MM.1S (cell line): ENCODE data around the gene MX1.

Experiments used
- DNase-seq: peaks from one replicate; pipeline ENCODE4 v3.0.0-alpha.2; 2015
- H2AFZ ChIP-seq: fragments of 300-600 bp; sonication (generic); 2 replicates; pipeline ENCODE4 v1.6.0; 2016; ENCODE audit warnings: antibody characterized with exemption, low read length
- H3F3A ChIP-seq: fragments of 300-600 bp; sonication (generic); 2 replicates; pipeline ENCODE4 v1.6.1; 2016; ENCODE audit warnings: mild to moderate bottlenecking, antibody characterized with exemption, low read length, moderate library complexity, mixed read lengths; ENCODE audit not compliant: insufficient read depth
- H3K27ac ChIP-seq: fragments of 300-600 bp; sonication (generic); 2 replicates; pipeline ENCODE4 v1.5.1; 2016; ENCODE audit warnings: mild to moderate bottlenecking, low read length
- H3K27me3 ChIP-seq: fragments of 300-600 bp; sonication (generic); replicated peaks from 2 replicates; pipeline ENCODE4 v1.6.0; 2016; ENCODE audit warnings: low read length; ENCODE audit not compliant: insufficient read depth
- H3K36me3 ChIP-seq: fragments of 300-600 bp; sonication (generic); replicated peaks from 2 replicates; pipeline ENCODE4 v1.6.1; 2016; ENCODE audit warnings: mild to moderate bottlenecking, low read length, mixed read lengths; ENCODE audit not compliant: insufficient read depth
- H3K4me1 ChIP-seq: fragments of 300-600 bp; sonication (generic); 2 replicates; pipeline ENCODE4 v1.6.1; 2016; ENCODE audit warnings: low read length, mixed read lengths
- H3K4me2 ChIP-seq: fragments of 300-600 bp; sonication (generic); 2 replicates; pipeline ENCODE4 v1.6.0; 2016; ENCODE audit warnings: low read depth, low read length
- H3K4me3 ChIP-seq: fragments of 300-600 bp; sonication (generic); 2 replicates; pipeline ENCODE4 v1.5.1; 2016; ENCODE audit warnings: low read length, mixed read lengths
- H3K79me2 ChIP-seq: fragments of 300-600 bp; sonication (generic); 2 replicates; pipeline ENCODE4 v1.6.1; 2016; ENCODE audit warnings: mixed run types, low read length, mixed read lengths
- H3K9ac ChIP-seq: fragments of 300-600 bp; sonication (generic); 2 replicates; pipeline ENCODE4 v1.6.1; 2016; ENCODE audit warnings: low read length, mixed read lengths
- H3K9me2 ChIP-seq: fragments of 300-600 bp; sonication (generic); replicated peaks from 2 replicates; pipeline ENCODE4 v1.6.1; 2016; ENCODE audit warnings: mild to moderate bottlenecking, low read length, mixed read lengths; ENCODE audit not compliant: insufficient read depth
- H3K9me3 ChIP-seq: fragments of 300-600 bp; sonication (generic); replicated peaks from 2 replicates; pipeline ENCODE4 v1.6.1; 2016; ENCODE audit warnings: mild to moderate bottlenecking, low read length, mixed read lengths; ENCODE audit not compliant: insufficient read depth
- H4K20me1 ChIP-seq: fragments of 300-600 bp; sonication (generic); 2 replicates; pipeline ENCODE4 v1.6.1; 2016; ENCODE audit warnings: mild to moderate bottlenecking, low read length, moderate library complexity, mixed read lengths; ENCODE audit not compliant: insufficient read depth
- CTCF ChIP-seq: fragments of 300-600 bp; sonication (generic); IDR thresholded peaks from 2 replicates; pipeline ENCODE4 v1.5.1; 2016; ENCODE audit warnings: antibody characterized with exemption, low read length, mixed read lengths
- EZH2 ChIP-seq: fragments of 300-600 bp; sonication (generic); optimal IDR thresholded peaks from 2 replicates; pipeline ENCODE3; 2017; ENCODE audit warnings: low read depth, mild to moderate bottlenecking, antibody characterized with exemption, low read length, mixed read lengths
- EZH2phosphoT487 ChIP-seq: fragments of 300-600 bp; sonication (generic); IDR thresholded peaks from 2 replicates; pipeline ENCODE4 v1.6.1; 2018; ENCODE audit warnings: antibody characterized with exemption, low read length

The MX1 gene

GRCh38 chr21:41506611-41507520 lies 80.8 kb downstream of the MX1 start:
- Histone ChIP-seq H3K4me2 (peak overlapping the region; percentile 66), H4K20me1 (no peaks in the 10 kb centered on the region), H3K27ac (no peak overlapping the region), H3K27me3 (peaks cover 41% of the 10 kb centered on the region), H3K4me3 (peak overlapping the region; percentile 35; the same call in 1 of the 2 replicates), H3K9ac (no peak overlapping the region), H3K9me3 (no peaks in the 10 kb centered on the region), H3K79me2 (no peaks in the 10 kb centered on the region), H3F3A (no peaks in the 10 kb centered on the region), H3K36me3 (no peaks in the 10 kb centered on the region), H3K4me1 (0 out of 2 replicates have a peak, but pooled peaks cover 8% of the 10 kb centered on the region), H2AFZ (no peak overlapping the region), H3K9me2 (no peaks in the 10 kb centered on the region)
- no peak for DNase-seq
- no peak for TF ChIP-seq CTCF
- no peak for TF ChIP-seq EZH2
- TF ChIP-seq EZH2phosphoT487: no peak

GRCh38 chr21:41507521-41508414 lies 81.7 kb downstream of the MX1 start, which contains the start of gene TMPRSS2:
Gene TMPRSS2, minus strand, starts transcription at chr21:41508158. Its CDS starts 10,025 bp downstream, at chr21:41498133.
- H4K20me1 ChIP-seq: no peaks in the 10 kb centered on the region
- no peaks in the 10 kb centered on the region for H3K79me2 ChIP-seq
- H3F3A ChIP-seq: no peaks in the 10 kb centered on the region
- 0 out of 2 replicates have a peak, but pooled peaks cover 8% of the 10 kb centered on the region for H3K4me1 ChIP-seq
- H2AFZ ChIP-seq: peak within 1 kb of the TSS; percentile 12; the same call in 1 of the 2 replicates
- no peaks in the 10 kb centered on the region for H3K9me3 ChIP-seq
- H3K4me3 ChIP-seq: peak within 1 kb of the TSS; percentile 35; the same call in 1 of the 2 replicates
- H3K27me3 ChIP-seq: peaks cover 41% of the 10 kb centered on the region
- no peak within 1 kb of the TSS for H3K27ac ChIP-seq
- H3K9ac ChIP-seq: no peak within 1 kb of the TSS
- peak; percentile 53 for TF ChIP-seq EZH2
- TF ChIP-seq CTCF: no peak
- no peak for TF ChIP-seq EZH2phosphoT487
- H3K4me2 ChIP-seq: peak within 1 kb of the TSS; percentile 66
- no peaks in the 10 kb centered on the region for H3K9me2 ChIP-seq
- DNase-seq: no peak
- no peaks in the 10 kb centered on the region for H3K36me3 ChIP-seq

- peaks cover 41% of the 10 kb centered on the region for H3K27me3 ChIP-seq
- no peaks in the 10 kb centered on the region for H3F3A ChIP-seq
- H3K27ac ChIP-seq: no peak overlapping the region
- no peak overlapping the region for H3K4me2 ChIP-seq
- H4K20me1 ChIP-seq: no peaks in the 10 kb centered on the region
- DNase-seq: no peak
- no peaks in the 10 kb centered on the region for H3K36me3 ChIP-seq
- H3K9me3 ChIP-seq: no peaks in the 10 kb centered on the region
- no peaks in the 10 kb centered on the region for H3K9me2 ChIP-seq
- TF ChIP-seq EZH2phosphoT487 (no peak), CTCF (no peak), EZH2 (no peak)
- H2AFZ ChIP-seq: no peak overlapping the region
- H3K9ac ChIP-seq: no peak overlapping the region
- H3K4me1 ChIP-seq: 0 out of 2 replicates have a peak, but pooled peaks cover 8% of the 10 kb centered on the region
- H3K4me3 ChIP-seq: no peak overlapping the region
- no peaks in the 10 kb centered on the region for H3K79me2 ChIP-seq
Observed at GRCh38 chr21:41508415-41509144, 82.5 kb downstream of the MX1 start.
